Ascending aorta (tissue), 2 donors: ENCODE measurements around the gene C10orf62. TPM values are rescaled to one million over a fixed set of nuclear protein-coding genes. Genes with fewer than 3 reads are reported as not detected.
"Not testable (repeated sequence)": the region's sequence is repeated elsewhere in the genome, so short reads cannot be mapped to it uniquely, and the experiment has no call there.

Experiments used
- DNase-seq, 2 donors: peaks; one replicate each; pipeline ENCODE4 v3.0.0-alpha.2; 2019; ENCODE audit warnings: low spot score in 2 of 2
- H3K27ac ChIP-seq, 2 donors: fragments of 200-600 bp; sonication (generic); one replicate each; pipeline ENCODE4 v1.5.1; 2016 to 2017; ENCODE audit warnings: mild to moderate bottlenecking in 1 of 2
- H3K27me3 ChIP-seq: fragments of 200-600 bp; sonication (generic); one replicate; pipeline ENCODE4 v1.5.1; 2017
- H3K36me3 ChIP-seq, 2 donors: fragments of 200-600 bp; sonication (generic); one replicate each; pipeline ENCODE4 v1.5.1; 2016
- H3K4me1 ChIP-seq, 2 donors: fragments of 200-600 bp; sonication (generic); one replicate each; pipeline ENCODE4 v1.5.1; 2016 to 2017; ENCODE audit warnings: mild to moderate bottlenecking in 1 of 2
- H3K4me3 ChIP-seq, 2 donors: fragments of 200-600 bp; sonication (generic); one replicate each; pipeline ENCODE4 v1.5.1; 2016 to 2017; ENCODE audit warnings: mild to moderate bottlenecking in 1 of 2
- H3K9me3 ChIP-seq, 2 donors: fragments of 200-600 bp; sonication (generic); one replicate each; pipeline ENCODE4 v1.5.1; 2016
- intact Hi-C: fragments of 100-400 bp; cut with DNase I; formaldehyde crosslinking; loops from one replicate; pipeline ENCODE4 v1.15.1; 2023
- total RNA-seq: library from RNA; depleted of rRNA; stranded (reverse); fragments of >200 nt; gene quantifications from one replicate; pipeline ENCODE4 v1.1.0, GENCODE V29; 2016
- TF ChIP-seq, protein P1 (sequence below), 3 experiments: fragments of 200-600 bp in 2 of 3; fragments of 450-650 bp in 1 of 3; sonication (generic) in 2 of 3; IDR thresholded peaks; one replicate each; pipeline ENCODE4 v1.5.1; 2016 to 2019; ENCODE audit warnings: antibody characterized with exemption in 3 of 3, mild to moderate bottlenecking in 1 of 3, moderate library complexity in 1 of 3

C10orf62 gene
- total RNA-seq, 1 donor from 2014 or later = not detected

GRCh38 chr10:97575127-97575668 lies 14.3 kb upstream of the C10orf62 start:
- Histone ChIP-seq H3K4me1 (peaks cover 10 to 14% of the 10 kb centered on the region in 2 donors), H3K27ac (peak overlapping the region; percentile 63 to 76), H3K4me3 (no peak overlapping the region), H3K9me3 (no peaks in the 10 kb centered on the region), H3K36me3 (peaks cover 9 to 10% of the 10 kb centered on the region in 2 donors), H3K27me3 (no peaks in the 10 kb centered on the region)
- DNase-seq = no peak
- TF ChIP-seq, protein P1, sequence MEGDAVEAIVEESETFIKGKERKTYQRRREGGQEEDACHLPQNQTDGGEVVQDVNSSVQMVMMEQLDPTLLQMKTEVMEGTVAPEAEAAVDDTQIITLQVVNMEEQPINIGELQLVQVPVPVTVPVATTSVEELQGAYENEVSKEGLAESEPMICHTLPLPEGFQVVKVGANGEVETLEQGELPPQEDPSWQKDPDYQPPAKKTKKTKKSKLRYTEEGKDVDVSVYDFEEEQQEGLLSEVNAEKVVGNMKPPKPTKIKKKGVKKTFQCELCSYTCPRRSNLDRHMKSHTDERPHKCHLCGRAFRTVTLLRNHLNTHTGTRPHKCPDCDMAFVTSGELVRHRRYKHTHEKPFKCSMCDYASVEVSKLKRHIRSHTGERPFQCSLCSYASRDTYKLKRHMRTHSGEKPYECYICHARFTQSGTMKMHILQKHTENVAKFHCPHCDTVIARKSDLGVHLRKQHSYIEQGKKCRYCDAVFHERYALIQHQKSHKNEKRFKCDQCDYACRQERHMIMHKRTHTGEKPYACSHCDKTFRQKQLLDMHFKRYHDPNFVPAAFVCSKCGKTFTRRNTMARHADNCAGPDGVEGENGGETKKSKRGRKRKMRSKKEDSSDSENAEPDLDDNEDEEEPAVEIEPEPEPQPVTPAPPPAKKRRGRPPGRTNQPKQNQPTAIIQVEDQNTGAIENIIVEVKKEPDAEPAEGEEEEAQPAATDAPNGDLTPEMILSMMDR (IDR thresholded peaks at IDR 0.05) = no peak
- intact Hi-C loops = loop anchor here (1.0 kb wide), 1 partner anchor 18 kb away; no protein-coding TSS in a partner anchor

DNA sequence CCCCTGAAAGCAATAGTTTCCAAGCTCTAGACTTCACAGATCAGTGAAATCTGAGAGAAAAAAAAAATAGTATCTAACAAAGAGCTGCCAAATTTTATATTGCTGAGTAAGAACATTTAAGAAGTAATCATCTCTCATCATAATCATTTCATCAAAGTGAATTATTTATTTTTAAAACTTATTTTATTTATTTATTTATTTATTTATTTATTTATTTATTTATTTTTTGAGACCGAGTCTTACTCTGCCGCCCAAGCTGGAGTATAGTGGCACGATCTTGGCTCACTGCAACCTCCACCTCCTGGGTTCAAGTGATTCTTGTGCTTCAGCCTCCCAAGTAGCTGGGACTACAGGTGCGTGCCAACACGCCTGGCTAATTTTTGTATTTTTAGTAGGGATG lies 13.0 kb upstream of the C10orf62 start:
- Histone ChIP-seq H3K4me1 (peaks cover 10 to 14% of the 10 kb centered on the region in 2 donors), H3K27ac (peak overlapping the region in 1 of 2 donors; percentile 76)
- H3K36me3 ChIP-seq, intact Hi-C loops, H3K4me3 ChIP-seq, DNase-seq, H3K9me3 ChIP-seq, H3K27me3 ChIP-seq: not testable (repeated sequence)

DNA sequence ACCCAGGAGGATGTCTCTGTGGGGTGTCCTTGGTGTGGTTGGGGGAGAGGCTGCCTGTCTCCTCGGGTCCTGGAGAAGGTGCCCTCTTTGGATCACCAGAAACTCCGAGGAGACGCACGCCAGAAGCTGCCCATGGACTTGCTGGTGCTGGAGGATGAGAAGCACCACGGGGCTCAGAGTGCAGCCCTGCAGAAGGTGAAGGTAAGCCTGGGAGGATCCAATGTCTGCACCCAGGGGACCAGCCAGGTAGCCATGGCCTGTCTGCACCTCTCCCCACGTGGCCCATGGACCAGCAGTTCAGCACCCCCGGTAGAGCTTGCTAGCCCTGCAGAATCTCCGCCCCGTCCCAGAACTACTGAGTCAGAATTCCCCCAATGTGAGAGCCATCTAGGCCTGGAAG lies 11.8 kb upstream of the C10orf62 start:
- H3K4me1 ChIP-seq = peaks cover 3 to 8% of the 10 kb centered on the region in 2 donors
- DNase-seq = no peak
- TF ChIP-seq, protein P1 (IDR thresholded peaks at IDR 0.05) = no peak
- no peak overlapping the region for H3K27ac ChIP-seq
- H3K36me3 ChIP-seq = no peaks in the 10 kb centered on the region
- intact Hi-C loops = no loop called here
- no peak overlapping the region for H3K4me3 ChIP-seq
- H3K9me3 ChIP-seq = no peaks in the 10 kb centered on the region
- no peaks in the 10 kb centered on the region for H3K27me3 ChIP-seq

GRCh38 chr10:97578171-97578844 lies 11.2 kb upstream of the C10orf62 start:
- no peaks in the 10 kb centered on the region for H3K36me3 ChIP-seq
- H3K4me3 ChIP-seq = no peak overlapping the region
- TF ChIP-seq, protein P1 (IDR thresholded peaks at IDR 0.05) = no peak
- intact Hi-C loops = no loop called here
- peaks cover 0 to 7% of the 10 kb centered on the region in 2 donors for H3K4me1 ChIP-seq
- H3K9me3 ChIP-seq = no peaks in the 10 kb centered on the region
- H3K27ac ChIP-seq = no peak overlapping the region
- DNase-seq = no peak
- H3K27me3 ChIP-seq = no peaks in the 10 kb centered on the region

GRCh38 chr10:97580421-97581367 lies 8.8 kb upstream of the C10orf62 start:
- Histone ChIP-seq H3K27ac (no peak overlapping the region), H3K27me3 (no peaks in the 10 kb centered on the region), H3K9me3 (no peaks in the 10 kb centered on the region), H3K4me3 (no peak overlapping the region), H3K4me1 (peaks cover 3 to 12% of the 10 kb centered on the region in 2 donors), H3K36me3 (no peaks in the 10 kb centered on the region)
- no peak for DNase-seq
- TF ChIP-seq, protein P1 (IDR thresholded peaks at IDR 0.05) = no peak
- intact Hi-C loops = no loop called here
